Cardiac muscle cell (in vitro differentiated cells and primary cell): ENCODE measurements around the gene CEACAM16. TPM values are rescaled to one million over a fixed set of nuclear protein-coding genes. Genes with fewer than 3 reads are reported as not detected.

ENCODE experiments used
- DNase-seq, 2 donors: peaks; one replicate each; pipeline versions ENCODE4 v3.0.0 to v3.0.0-alpha.2; 2010 to 2017; ENCODE audit warnings: low read depth in 1 of 2, low spot score in 1 of 2
- H3K27ac ChIP-seq: fragments of 200-600 bp; sonication (generic); 2 replicates; pipeline ENCODE4 v1.5.1; 2016
- H3K27me3 ChIP-seq: fragments of 200-600 bp; sonication (generic); 2 replicates; pipeline ENCODE4 v1.6.0; 2016; ENCODE audit warnings: control low read depth
- H3K36me3 ChIP-seq: fragments of 200-600 bp; sonication (generic); 2 replicates; pipeline ENCODE4 v1.5.1; 2016; ENCODE audit warnings: control low read depth
- H3K4me1 ChIP-seq: fragments of 200-600 bp; sonication (generic); 2 replicates; pipeline ENCODE4 v1.8.1; 2017; ENCODE audit warnings: low read depth, mild to moderate bottlenecking, mixed run types
- H3K4me3 ChIP-seq: fragments of 200-600 bp; sonication (generic); 2 replicates; pipeline ENCODE4 v1.5.1; 2016; ENCODE audit warnings: mild to moderate bottlenecking
- H3K9me3 ChIP-seq: fragments of 200-600 bp; sonication (generic); 2 replicates; pipeline ENCODE4 v1.5.1; 2017; ENCODE audit warnings: low read depth, mild to moderate bottlenecking, control low read depth
- polyA plus RNA-seq: library from polyadenylated mRNA; unstranded; fragments of >200 nt; fragmentation: Nextera tagmentation; extraction: Ambion mirVana; gene quantifications from 2 replicates; pipeline ENCODE4 v1.2.1, GENCODE V29; 2016
- total RNA-seq: library from RNA; depleted of rRNA; stranded (reverse); fragments of >200 nt; gene quantifications from 2 replicates; pipeline ENCODE4 v1.2.3, GENCODE V29; 2016
- TF ChIP-seq, protein P1 (sequence below): IDR thresholded peaks from 2 replicates; pipeline ENCODE4 v1.5.1; 2012; ENCODE audit warnings: low read depth, mild to moderate bottlenecking, low read length

Gene CEACAM16
- total and polyA plus RNA-seq, 2 experiments from 2014 or later, result not detected

DNA sequence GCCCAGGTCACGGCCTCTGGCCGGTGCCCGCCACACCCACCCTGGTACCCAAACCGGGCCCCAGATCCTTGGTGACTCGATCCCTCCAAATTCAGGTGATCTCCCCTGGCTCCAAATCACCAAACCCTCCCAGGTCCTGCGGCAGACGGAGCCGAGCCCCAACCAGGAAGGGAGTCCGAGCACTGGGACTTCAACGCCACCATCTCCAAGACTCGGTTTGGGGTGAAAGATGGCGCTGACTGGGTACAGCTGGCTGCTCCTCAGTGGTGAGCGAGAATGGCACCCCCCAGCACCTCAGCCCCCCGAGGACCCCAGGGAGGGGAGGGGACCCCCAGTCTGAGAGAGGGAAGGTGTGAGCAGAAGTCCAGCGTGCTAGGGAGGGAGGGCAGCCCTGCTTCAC lies 2.3 kb downstream of the CEACAM16 start:
- DNase-seq, result no peak
- Histone ChIP-seq H3K36me3 (no peaks in the 10 kb centered on the region), H3K27me3 (no peaks in the 10 kb centered on the region), H3K4me3 (no peak overlapping the region), H3K27ac (no peak overlapping the region), H3K9me3 (no peaks in the 10 kb centered on the region), H3K4me1 (peaks cover 6% of the 10 kb centered on the region)
- TF ChIP-seq, protein P1, sequence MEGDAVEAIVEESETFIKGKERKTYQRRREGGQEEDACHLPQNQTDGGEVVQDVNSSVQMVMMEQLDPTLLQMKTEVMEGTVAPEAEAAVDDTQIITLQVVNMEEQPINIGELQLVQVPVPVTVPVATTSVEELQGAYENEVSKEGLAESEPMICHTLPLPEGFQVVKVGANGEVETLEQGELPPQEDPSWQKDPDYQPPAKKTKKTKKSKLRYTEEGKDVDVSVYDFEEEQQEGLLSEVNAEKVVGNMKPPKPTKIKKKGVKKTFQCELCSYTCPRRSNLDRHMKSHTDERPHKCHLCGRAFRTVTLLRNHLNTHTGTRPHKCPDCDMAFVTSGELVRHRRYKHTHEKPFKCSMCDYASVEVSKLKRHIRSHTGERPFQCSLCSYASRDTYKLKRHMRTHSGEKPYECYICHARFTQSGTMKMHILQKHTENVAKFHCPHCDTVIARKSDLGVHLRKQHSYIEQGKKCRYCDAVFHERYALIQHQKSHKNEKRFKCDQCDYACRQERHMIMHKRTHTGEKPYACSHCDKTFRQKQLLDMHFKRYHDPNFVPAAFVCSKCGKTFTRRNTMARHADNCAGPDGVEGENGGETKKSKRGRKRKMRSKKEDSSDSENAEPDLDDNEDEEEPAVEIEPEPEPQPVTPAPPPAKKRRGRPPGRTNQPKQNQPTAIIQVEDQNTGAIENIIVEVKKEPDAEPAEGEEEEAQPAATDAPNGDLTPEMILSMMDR, result no peak

DNA sequence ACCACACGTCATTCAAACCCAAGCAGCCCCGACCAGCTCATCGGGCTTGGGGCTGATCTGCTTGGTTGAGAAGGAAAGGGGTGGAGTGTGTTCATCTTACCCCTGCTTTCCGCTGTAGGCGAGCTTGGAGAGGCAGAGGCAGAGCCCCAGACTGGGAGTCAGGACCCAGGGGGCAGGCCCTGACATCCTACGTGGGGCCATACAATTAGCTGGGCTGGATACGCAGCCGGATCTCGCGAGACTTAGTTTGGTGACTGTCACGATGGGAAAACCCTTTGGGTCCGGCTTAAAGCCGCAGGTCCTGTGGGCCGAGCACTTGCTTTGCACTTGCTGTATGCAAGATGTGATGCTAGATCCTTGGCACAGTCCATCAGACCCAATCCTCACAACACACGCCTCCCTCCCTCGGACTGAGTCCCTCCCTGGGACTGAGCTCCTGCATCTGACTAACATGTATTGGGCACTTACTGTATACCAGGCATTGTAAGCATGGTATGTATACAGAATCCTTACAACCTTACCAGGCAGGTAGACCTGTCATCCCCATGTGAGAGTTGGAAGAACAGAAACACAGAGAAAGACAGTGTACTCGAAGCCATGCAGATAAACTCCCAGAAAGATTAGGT lies 3.7 kb downstream of the CEACAM16 start:
- no peaks in the 10 kb centered on the region for H3K4me1 ChIP-seq
- H3K9me3 ChIP-seq, result no peaks in the 10 kb centered on the region
- H3K36me3 ChIP-seq, result no peaks in the 10 kb centered on the region
- H3K4me3 ChIP-seq, result no peak overlapping the region
- no peaks in the 10 kb centered on the region for H3K27me3 ChIP-seq
- DNase-seq, result no peak
- TF ChIP-seq, protein P1, result no peak
- no peak overlapping the region for H3K27ac ChIP-seq

DNA sequence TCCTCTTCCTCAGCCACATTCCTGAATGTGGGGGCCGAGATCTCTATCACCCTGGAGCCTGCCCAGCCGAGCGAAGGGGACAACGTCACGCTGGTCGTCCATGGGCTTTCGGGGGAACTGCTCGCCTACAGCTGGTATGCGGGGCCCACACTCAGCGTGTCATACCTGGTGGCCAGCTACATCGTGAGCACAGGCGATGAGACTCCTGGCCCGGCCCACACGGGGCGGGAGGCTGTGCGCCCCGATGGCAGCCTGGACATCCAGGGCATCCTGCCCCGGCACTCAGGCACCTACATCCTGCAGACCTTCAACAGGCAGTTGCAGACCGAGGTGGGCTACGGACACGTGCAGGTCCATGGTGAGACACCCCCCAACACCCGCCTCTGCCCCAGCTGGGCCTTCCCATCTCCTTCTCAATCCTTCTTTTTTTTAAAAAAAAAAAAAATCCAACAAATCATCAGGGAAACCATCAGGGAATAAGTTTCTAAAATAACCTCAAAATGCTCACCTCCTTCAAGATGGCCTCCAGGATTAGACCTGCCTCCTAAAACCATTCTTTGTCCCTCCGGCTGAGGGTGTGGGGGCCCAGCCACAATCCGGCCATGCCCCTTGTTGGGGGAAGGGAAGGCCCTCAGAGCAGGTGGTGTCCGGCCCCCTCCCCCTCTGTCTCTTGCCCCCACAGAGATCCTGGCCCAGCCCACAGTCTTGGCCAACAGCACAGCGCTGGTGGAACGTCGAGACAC lies 4.6 kb downstream of the CEACAM16 start:
- DNase-seq, result no peak
- Histone ChIP-seq H3K4me1 (no peaks in the 10 kb centered on the region), H3K4me3 (no peak overlapping the region), H3K27ac (no peak overlapping the region), H3K36me3 (no peaks in the 10 kb centered on the region), H3K9me3 (no peaks in the 10 kb centered on the region), H3K27me3 (no peaks in the 10 kb centered on the region)
- TF ChIP-seq, protein P1, result no peak

DNA sequence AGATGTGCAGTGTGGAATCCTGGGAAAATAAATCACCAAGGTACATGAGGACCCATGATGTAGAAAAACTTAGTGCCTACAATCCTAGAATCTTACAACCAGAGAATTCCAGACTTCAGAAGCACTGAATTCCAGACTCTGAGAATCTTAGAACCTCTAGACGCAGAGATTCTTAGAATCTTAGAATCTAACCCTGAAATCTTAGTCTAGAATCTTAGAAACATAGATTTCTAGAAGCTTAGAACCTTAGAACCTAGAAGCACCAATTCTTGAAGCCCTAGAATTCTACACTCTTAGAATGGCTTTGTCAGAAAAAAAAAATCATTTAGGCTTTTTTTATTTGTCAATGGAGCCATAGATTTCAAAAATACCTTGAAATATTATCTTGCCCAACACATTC lies 6.0 kb downstream of the CEACAM16 start:
- TF ChIP-seq, protein P1, result no peak
- H3K9me3 ChIP-seq, result no peaks in the 10 kb centered on the region
- H3K36me3 ChIP-seq, result no peaks in the 10 kb centered on the region
- no peak overlapping the region for H3K27ac ChIP-seq
- no peaks in the 10 kb centered on the region for H3K27me3 ChIP-seq
- H3K4me3 ChIP-seq, result no peak overlapping the region
- H3K4me1 ChIP-seq, result no peaks in the 10 kb centered on the region
- no peak for DNase-seq

DNA sequence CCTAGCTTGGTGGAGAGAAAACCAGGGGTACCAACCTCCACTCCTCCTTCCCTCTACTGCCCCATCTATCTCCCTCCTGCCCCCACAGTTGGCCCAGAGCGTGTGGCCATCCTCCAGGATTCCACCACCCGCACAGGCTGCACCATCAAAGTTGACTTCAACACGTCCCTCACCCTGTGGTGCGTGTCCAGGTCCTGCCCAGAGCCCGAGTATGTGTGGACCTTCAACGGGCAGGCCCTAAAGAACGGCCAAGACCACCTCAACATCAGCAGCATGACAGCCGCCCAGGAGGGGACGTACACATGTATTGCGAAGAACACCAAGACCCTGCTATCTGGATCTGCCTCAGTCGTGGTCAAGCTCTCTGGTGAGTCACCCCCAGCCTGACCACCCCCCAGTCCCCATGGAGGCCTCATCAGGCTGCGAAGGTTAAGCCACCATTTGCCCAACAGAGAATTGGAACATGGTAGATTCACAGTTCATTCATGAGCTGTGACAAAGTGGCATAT lies 6.6 kb downstream of the CEACAM16 start:
- Histone ChIP-seq H3K27me3 (no peaks in the 10 kb centered on the region), H3K36me3 (no peaks in the 10 kb centered on the region), H3K4me1 (no peaks in the 10 kb centered on the region), H3K4me3 (no peak overlapping the region), H3K9me3 (no peaks in the 10 kb centered on the region), H3K27ac (no peak overlapping the region)
- TF ChIP-seq, protein P1, result no peak
- no peak for DNase-seq
